ENCODE data around the gene GFAP.

The GFAP gene

DNA sequence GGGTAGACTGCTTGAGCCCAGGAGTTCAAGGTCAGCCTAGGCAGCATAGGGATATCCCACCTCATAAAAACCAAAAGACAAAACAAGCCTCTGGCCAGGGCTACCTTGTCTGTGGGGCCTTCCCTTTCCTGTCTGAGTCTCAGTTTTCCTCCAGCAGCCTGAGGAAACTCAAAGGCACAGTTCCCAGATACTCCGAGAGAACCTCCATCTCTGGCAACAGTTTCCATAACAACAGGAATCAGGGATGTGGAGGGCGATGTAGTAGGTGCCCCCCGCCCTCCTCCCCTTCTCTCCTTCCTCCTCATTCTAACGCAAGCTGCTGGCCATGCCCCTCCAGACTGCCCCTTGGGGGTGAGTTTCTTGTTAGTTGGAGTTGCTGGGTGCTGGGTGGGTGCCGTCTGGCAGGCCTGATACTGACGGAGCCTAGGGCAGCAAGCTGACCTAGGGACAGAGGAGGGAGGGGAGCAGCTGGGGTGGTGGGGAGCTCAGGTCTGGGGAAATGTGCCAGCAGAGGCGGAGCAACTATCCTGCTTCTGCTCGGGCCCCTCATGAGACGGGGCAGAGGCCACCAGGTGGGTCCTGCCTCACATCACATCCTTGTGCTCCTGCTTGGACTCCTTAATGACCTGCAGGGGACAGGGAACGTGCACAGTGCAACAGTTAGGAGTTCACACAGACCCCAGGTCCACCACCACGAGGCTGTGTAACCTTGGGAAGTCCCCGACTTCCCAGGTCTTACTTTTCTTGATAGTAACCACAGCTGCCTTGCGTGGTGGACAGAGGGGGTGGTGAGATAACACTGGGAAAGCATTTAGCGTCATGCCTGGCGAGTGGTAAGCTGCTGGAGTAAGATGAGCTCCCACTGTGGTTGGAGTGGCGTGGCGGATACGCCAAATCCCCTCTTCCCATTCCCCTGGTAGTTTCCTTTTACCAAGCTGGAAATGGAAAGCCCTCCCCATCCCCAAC is 8.3 kb downstream of the GFAP start:
- Histone ChIP-seq H3K9me2 (replicated peaks; ENCODE audit: low read depth, low read length) (no peaks in the 10 kb centered on the region), H3K9me3 (ENCODE audit: insufficient read depth, low read depth, low read length) (no peaks in the 10 kb centered on the region), H3K4me1 (ENCODE audit: insufficient read depth, low read length, poor library complexity, severe bottlenecking) (no peaks in the 10 kb centered on the region), H3K9ac (ENCODE audit: low read depth, low read length, poor library complexity, severe bottlenecking) (no peak overlapping the region), H3K4me2 (ENCODE audit: low read depth, low read length, poor library complexity, severe bottlenecking) (no peak overlapping the region), H3F3A (ENCODE audit: low read depth) (no peaks in the 10 kb centered on the region), H3K79me2 (ENCODE audit: insufficient read depth, low read length) (no peaks in the 10 kb centered on the region), H3K27me3 (ENCODE audit: insufficient read depth, low read length, poor library complexity, severe bottlenecking) (no peaks in the 10 kb centered on the region), H2AFZ (ENCODE audit: low read length) (no peak overlapping the region), H3K4me3 (ENCODE audit: low read length, poor library complexity, severe bottlenecking) (no peak overlapping the region), H4K20me1 (ENCODE audit: insufficient read depth, low read length, poor library complexity, severe bottlenecking) (no peaks in the 10 kb centered on the region), H3K36me3 (ENCODE audit: insufficient read depth, low read length) (no peaks in the 10 kb centered on the region)
- no peak for TF ChIP-seq EZH2phosphoT487 (IDR thresholded peaks at IDR 0.05; ENCODE audit: borderline replicate concordance)
- TF ChIP-seq CTCF (conservative IDR thresholded peaks at IDR 0.05; ENCODE audit: low read length), result no peak

DNA sequence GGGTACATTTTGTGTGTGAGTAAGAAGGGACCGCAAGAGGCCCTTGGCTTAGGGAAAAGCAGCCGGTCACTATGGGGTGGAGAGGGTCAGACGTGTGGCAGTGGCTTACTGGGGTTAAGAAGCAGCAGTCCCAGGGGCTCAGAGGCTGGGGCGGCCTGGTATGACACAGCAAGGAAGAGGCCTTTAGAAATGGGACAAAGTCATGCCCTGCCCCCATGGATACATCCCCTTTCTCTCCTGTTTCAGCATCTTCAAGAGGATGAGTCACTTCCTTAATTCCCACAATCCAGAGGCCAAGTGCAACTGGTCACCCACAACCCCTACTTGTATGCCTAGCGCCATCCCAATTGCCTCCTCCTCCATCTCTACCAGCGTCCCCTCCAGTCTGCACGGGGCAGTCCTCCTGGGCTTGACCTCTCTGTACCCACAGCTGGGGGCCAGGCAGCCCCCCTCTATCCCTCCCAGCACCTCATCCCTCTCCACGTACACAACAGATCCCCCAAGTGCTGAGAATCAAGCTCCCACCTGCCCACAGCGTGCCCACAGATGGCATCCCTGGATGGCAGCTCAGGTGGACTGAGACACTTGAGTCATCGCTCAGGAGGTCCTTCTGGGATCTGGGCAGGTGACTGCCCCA is 9.2 kb downstream of the GFAP start:
- Histone ChIP-seq H3K4me3 (ENCODE audit: low read length, poor library complexity, severe bottlenecking) (no peak overlapping the region), H3K27me3 (ENCODE audit: insufficient read depth, low read length, poor library complexity, severe bottlenecking) (no peaks in the 10 kb centered on the region), H3K4me1 (ENCODE audit: insufficient read depth, low read length, poor library complexity, severe bottlenecking) (no peaks in the 10 kb centered on the region), H2AFZ (ENCODE audit: low read length) (no peak overlapping the region), H3K79me2 (ENCODE audit: insufficient read depth, low read length) (no peaks in the 10 kb centered on the region), H3K9me2 (replicated peaks; ENCODE audit: low read depth, low read length) (no peaks in the 10 kb centered on the region), H3K4me2 (ENCODE audit: low read depth, low read length, poor library complexity, severe bottlenecking) (no peak overlapping the region), H3K9ac (ENCODE audit: low read depth, low read length, poor library complexity, severe bottlenecking) (no peak overlapping the region), H3K36me3 (ENCODE audit: insufficient read depth, low read length) (no peaks in the 10 kb centered on the region), H3K9me3 (ENCODE audit: insufficient read depth, low read depth, low read length) (no peaks in the 10 kb centered on the region), H4K20me1 (ENCODE audit: insufficient read depth, low read length, poor library complexity, severe bottlenecking) (no peaks in the 10 kb centered on the region), H3F3A (ENCODE audit: low read depth) (no peaks in the 10 kb centered on the region)
- TF ChIP-seq EZH2phosphoT487 (IDR thresholded peaks at IDR 0.05; ENCODE audit: borderline replicate concordance) (no peak), CTCF (conservative IDR thresholded peaks at IDR 0.05; ENCODE audit: low read length) (no peak)

DNA sequence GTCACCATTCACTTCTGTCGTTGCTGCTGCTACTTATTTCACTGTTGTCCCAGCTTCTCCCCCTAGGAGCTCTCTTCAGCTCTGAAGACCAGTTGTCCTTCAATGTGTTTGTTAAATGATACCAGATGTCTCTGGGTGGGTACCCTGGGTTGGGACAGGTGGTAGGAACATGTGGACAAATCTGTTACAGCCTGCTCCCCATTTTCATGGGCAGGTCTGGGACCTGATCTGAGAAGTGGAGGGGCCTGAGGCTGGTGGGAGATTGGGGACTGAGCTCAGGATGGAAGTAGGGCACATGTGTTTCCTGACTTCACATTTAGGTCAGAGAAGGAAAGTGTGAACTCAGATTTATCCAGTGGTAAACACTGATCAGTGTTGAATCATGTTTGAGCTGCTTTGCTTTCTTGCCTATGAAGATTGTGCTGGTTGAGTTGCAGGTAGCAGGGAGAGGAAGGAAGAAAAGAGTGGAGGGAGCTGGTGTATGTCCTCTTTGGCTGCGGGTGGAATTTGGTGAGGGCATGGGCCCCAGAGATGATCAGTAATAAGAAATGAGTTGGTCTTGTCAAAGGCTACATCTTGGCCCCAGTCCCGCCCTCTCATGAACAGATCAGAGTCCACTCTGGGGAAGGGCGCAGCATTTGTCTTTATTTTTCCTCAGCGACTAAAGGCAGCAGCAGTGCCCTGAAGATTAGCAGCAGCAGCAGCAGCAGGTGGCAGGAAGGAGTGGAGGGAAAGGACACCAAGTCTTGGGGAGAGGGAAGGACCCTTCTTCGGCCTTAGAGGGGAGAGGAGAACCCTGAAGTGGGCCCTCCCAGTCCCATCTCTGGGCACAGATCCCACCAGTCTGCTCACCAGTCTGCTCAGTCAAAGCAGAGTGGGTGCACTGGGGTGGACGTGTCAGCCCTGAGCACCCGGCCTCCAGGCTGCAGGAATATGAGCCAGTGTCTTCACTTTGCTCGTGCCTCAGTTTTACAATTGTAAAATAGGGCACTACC is 10.0 kb downstream of the GFAP start:
- TF ChIP-seq EZH2phosphoT487 (IDR thresholded peaks at IDR 0.05; ENCODE audit: borderline replicate concordance), result no peak
- no peak for TF ChIP-seq CTCF (conservative IDR thresholded peaks at IDR 0.05; ENCODE audit: low read length)
- H3K4me2 ChIP-seq (ENCODE audit: low read depth, low read length, poor library complexity, severe bottlenecking), result no peak overlapping the region

More for the DNA sequence above, 10.0 kb downstream of the GFAP start:
- Histone ChIP-seq H3K4me3 (ENCODE audit: low read length, poor library complexity, severe bottlenecking) (no peak overlapping the region), H3K79me2 (ENCODE audit: insufficient read depth, low read length) (no peaks in the 10 kb centered on the region), H3K4me1 (ENCODE audit: insufficient read depth, low read length, poor library complexity, severe bottlenecking) (no peaks in the 10 kb centered on the region), H3K9me3 (ENCODE audit: insufficient read depth, low read depth, low read length) (no peaks in the 10 kb centered on the region), H4K20me1 (ENCODE audit: insufficient read depth, low read length, poor library complexity, severe bottlenecking) (no peaks in the 10 kb centered on the region), H3K36me3 (ENCODE audit: insufficient read depth, low read length) (no peaks in the 10 kb centered on the region), H3K9ac (ENCODE audit: low read depth, low read length, poor library complexity, severe bottlenecking) (no peak overlapping the region), H2AFZ (ENCODE audit: low read length) (no peak overlapping the region), H3K27me3 (ENCODE audit: insufficient read depth, low read length, poor library complexity, severe bottlenecking) (no peaks in the 10 kb centered on the region), H3K9me2 (replicated peaks; ENCODE audit: low read depth, low read length) (no peaks in the 10 kb centered on the region), H3F3A (ENCODE audit: low read depth) (no peaks in the 10 kb centered on the region)

All from Loucy (cell line).